GM19397 (cell line): ENCODE measurements around the gene ADAM10.
"Not testable (repeated sequence)": the region's sequence is repeated elsewhere in the genome, so short reads cannot be mapped to it uniquely, and the experiment has no call there.

Experiments used
- ATAC-seq: cut with Tn5 transposase; IDR thresholded peaks from one replicate; pipeline ENCODE4 v1.9.1; 2021; ENCODE audit warnings: mild to moderate bottlenecking, moderate library complexity; ENCODE audit not compliant: unreplicated experiment

ADAM10 gene

GRCh38 chr15:58749532-58750337 is at the start of gene ADAM10:
Gene ADAM10, minus strand, starts transcription at chr15:58749707. Its CDS starts 173 bp downstream, at chr15:58749534.
- peak; percentile 89 for ATAC-seq

GRCh38 chr15:58797505-58797904 is 48.0 kb upstream of the ADAM10 start:
- no peak for ATAC-seq

- no peak for ATAC-seq
These were observed 46.3 kb upstream of the ADAM10 start for GRCh38 chr15:58795825-58796224.

GRCh38 chr15:58793862-58794261 is 44.4 kb upstream of the ADAM10 start:
- no peak for ATAC-seq

GRCh38 chr15:58788056-58788710 is 38.7 kb upstream of the ADAM10 start:
- ATAC-seq, result no peak

- no peak for ATAC-seq
These were observed 35.8 kb upstream of the ADAM10 start for GRCh38 chr15:58785355-58785754.

- ATAC-seq, result no peak
These were observed 30.0 kb upstream of the ADAM10 start for GRCh38 chr15:58779554-58779953.

- peak; percentile 53 for ATAC-seq
These were observed 27.6 kb upstream of the ADAM10 start for GRCh38 chr15:58777107-58777506.

GRCh38 chr15:58775402-58775801 is 25.9 kb upstream of the ADAM10 start:
- no peak for ATAC-seq

GRCh38 chr15:58773024-58773423 is 23.5 kb upstream of the ADAM10 start:
- ATAC-seq, result no peak

- ATAC-seq, result peak; percentile 16
These were observed 22.2 kb upstream of the ADAM10 start for GRCh38 chr15:58771621-58772250.

GRCh38 chr15:58770857-58771620 is 21.5 kb upstream of the ADAM10 start, which contains the start of gene MINDY2:
Gene MINDY2, plus strand, starts transcription at chr15:58771302. Its CDS starts 94 bp downstream, at chr15:58771396.
- peak; percentile 95 for ATAC-seq

- ATAC-seq, result no peak
These were observed 21.0 kb upstream of the ADAM10 start for GRCh38 chr15:58770519-58770856.

GRCh38 chr15:58768601-58769004 is 19.1 kb upstream of the ADAM10 start:
- not testable (repeated sequence) for ATAC-seq

- no peak for ATAC-seq
These were observed 16.8 kb upstream of the ADAM10 start for GRCh38 chr15:58766290-58766689.

GRCh38 chr15:58764468-58764867 is 15.0 kb upstream of the ADAM10 start:
- ATAC-seq, result no peak

GRCh38 chr15:58762731-58763130 is 13.2 kb upstream of the ADAM10 start:
- no peak for ATAC-seq

- no peak for ATAC-seq
These were observed 12.8 kb upstream of the ADAM10 start for GRCh38 chr15:58762285-58762684.

- ATAC-seq, result no peak
These were observed 11.5 kb upstream of the ADAM10 start for GRCh38 chr15:58761010-58761388.

GRCh38 chr15:58760385-58761009 is 11.0 kb upstream of the ADAM10 start:
- ATAC-seq, result no peak

GRCh38 chr15:58758141-58758540 is 8.6 kb upstream of the ADAM10 start:
- no peak for ATAC-seq
